Glutamatergic neuron (in vitro differentiated cells): Measurements from ENCODE around the gene GZMH. TPM values are rescaled to one million over a fixed set of nuclear protein-coding genes. Genes with fewer than 3 reads are reported as not detected.

ENCODE experiments used
- DNase-seq: peaks from one replicate; pipeline ENCODE4 v3.0.0; 2022
- H3K27ac Mint-ChIP-seq: one replicate; pipeline ENCODE4 v1.8.0; 2020; ENCODE audit warnings: mild to moderate bottlenecking, mixed read lengths, inconsistent platforms; ENCODE audit not compliant: unreplicated experiment
- H3K27me3 Mint-ChIP-seq: one replicate; pipeline ENCODE4 v1.8.0; 2020; ENCODE audit warnings: mild to moderate bottlenecking, moderate library complexity, mixed read lengths, inconsistent platforms; ENCODE audit not compliant: unreplicated experiment
- H3K36me3 Mint-ChIP-seq: one replicate; pipeline ENCODE4 v1.8.0; 2020; ENCODE audit warnings: mild to moderate bottlenecking, mixed read lengths, inconsistent platforms; ENCODE audit not compliant: unreplicated experiment
- H3K4me1 Mint-ChIP-seq: one replicate; pipeline ENCODE4 v1.8.0; 2020; ENCODE audit warnings: mild to moderate bottlenecking, low read depth, mixed read lengths, inconsistent platforms; ENCODE audit not compliant: unreplicated experiment
- H3K4me3 Mint-ChIP-seq: one replicate; pipeline ENCODE4 v1.8.0; 2020; ENCODE audit warnings: mild to moderate bottlenecking, mixed read lengths, inconsistent platforms; ENCODE audit not compliant: unreplicated experiment
- H3K9me3 Mint-ChIP-seq: one replicate; pipeline ENCODE4 v1.8.0; 2020; ENCODE audit warnings: mild to moderate bottlenecking, moderate library complexity, mixed read lengths, inconsistent platforms; ENCODE audit not compliant: unreplicated experiment
- total RNA-seq: library from RNA; stranded (reverse); fragmentation: NEBNext Ultra II Directional; extraction: Animal tissue kit (Norgen Biotek cat#: 25700); gene quantifications from one replicate; pipeline ENCODE4 v1.2.1, GENCODE V29; 2021; ENCODE audit not compliant: unreplicated experiment
- TF ChIP-seq, protein P1 (sequence below): fragments of 200-600 bp; sonication (generic); IDR thresholded peaks from one replicate; pipeline ENCODE4 v1.5.0; 2021; ENCODE audit not compliant: partially characterized antibody, unreplicated experiment

GZMH gene
- total RNA-seq, 1 donor from 2014 or later = not detected

DNA sequence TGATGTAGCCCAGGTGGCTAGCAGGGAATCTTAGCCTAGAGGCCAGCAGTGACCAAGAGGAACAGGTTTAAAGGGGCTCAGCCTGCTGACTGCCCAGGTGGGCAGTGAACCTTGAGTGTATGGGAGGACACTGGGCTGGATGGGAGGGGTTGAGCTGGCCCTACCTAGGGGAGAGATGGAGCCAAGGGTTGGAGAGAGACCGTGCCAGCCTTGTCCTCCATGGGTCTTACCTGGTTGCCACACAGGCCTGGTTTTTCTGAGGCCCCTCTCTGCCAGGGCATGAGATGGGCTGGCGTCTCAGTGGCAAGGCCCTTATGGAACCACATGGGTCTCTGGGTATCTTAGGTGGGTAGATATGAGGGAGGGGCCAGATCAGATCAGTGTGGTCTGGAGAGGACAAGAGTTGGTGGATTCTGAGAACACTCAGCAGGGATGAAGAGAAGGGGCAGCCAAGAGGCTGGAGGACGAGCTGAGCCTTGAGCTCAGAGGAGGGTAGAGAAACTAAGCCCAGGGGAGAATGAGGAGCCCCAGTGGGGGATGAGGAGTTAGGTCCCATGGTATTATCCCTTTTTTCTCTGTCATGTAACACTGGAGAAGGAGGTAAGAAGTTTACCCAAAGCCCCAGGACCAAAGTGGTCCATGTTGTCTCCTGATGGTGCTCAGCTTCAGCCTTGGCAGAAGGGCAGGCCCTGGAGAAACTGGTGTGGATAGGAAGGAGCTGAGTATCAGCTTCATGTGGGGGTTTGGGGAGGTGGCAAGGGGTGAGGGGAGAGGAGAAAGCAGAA, 20.8 kb upstream of the GZMH start:
- no peak for DNase-seq
- Mint-ChIP-seq H3K9me3 (no peaks in the 10 kb centered on the region), H3K27me3 (peaks cover 3% of the 10 kb centered on the region), H3K4me1 (no peaks in the 10 kb centered on the region), H3K36me3 (no peaks in the 10 kb centered on the region), H3K4me3 (no peak overlapping the region), H3K27ac (no peak overlapping the region)
- TF ChIP-seq, protein P1, sequence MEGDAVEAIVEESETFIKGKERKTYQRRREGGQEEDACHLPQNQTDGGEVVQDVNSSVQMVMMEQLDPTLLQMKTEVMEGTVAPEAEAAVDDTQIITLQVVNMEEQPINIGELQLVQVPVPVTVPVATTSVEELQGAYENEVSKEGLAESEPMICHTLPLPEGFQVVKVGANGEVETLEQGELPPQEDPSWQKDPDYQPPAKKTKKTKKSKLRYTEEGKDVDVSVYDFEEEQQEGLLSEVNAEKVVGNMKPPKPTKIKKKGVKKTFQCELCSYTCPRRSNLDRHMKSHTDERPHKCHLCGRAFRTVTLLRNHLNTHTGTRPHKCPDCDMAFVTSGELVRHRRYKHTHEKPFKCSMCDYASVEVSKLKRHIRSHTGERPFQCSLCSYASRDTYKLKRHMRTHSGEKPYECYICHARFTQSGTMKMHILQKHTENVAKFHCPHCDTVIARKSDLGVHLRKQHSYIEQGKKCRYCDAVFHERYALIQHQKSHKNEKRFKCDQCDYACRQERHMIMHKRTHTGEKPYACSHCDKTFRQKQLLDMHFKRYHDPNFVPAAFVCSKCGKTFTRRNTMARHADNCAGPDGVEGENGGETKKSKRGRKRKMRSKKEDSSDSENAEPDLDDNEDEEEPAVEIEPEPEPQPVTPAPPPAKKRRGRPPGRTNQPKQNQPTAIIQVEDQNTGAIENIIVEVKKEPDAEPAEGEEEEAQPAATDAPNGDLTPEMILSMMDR = no peak

DNA sequence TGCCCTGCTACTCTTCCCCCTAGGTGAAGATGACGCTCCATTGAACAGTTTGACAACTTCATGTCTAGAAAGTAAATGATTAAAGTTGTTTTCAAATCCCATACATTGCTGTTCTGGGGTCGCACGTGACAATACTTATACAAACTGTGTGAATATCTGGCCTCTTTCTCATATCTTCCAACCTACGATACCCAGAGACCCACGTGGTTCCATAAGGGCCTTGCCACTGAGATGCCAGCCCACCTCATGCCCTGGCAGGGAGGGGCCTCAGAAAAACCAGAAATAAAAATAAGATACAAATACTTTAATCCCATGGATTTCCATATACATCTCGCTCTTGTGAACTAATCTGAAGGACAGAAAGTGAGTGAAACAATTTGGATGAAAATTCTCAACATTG, 20.0 kb upstream of the GZMH start:
- TF ChIP-seq, protein P1 = no peak
- H3K27me3 Mint-ChIP-seq = peaks cover 3% of the 10 kb centered on the region
- H3K9me3 Mint-ChIP-seq = no peaks in the 10 kb centered on the region
- H3K4me3 Mint-ChIP-seq = no peak overlapping the region
- no peak overlapping the region for H3K27ac Mint-ChIP-seq
- no peaks in the 10 kb centered on the region for H3K36me3 Mint-ChIP-seq
- no peaks in the 10 kb centered on the region for H3K4me1 Mint-ChIP-seq
- no peak for DNase-seq

DNA sequence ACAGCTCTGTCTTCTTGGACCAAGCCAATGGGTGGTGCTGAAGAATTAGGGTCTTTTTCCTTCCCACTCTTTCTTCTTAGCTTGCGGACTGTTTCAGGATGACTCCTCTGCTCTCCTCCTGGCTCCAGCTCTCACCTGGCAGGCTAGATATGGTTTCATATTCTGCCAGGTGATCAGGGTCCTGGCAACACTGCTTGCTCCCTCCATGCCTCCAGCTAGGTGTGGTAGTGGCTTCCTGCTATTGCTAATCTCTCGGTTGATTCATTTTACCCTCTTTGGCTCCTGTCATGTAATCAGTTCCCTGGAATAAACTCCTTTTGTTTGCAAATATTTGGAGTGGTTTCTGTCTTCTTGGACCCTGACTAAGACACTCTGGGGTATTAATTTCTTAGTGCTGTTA, 4.3 kb upstream of the GZMH start:
- TF ChIP-seq, protein P1 = no peak
- DNase-seq = no peak
- H3K27me3 Mint-ChIP-seq = no peaks in the 10 kb centered on the region
- no peak overlapping the region for H3K4me3 Mint-ChIP-seq
- H3K36me3 Mint-ChIP-seq = no peaks in the 10 kb centered on the region
- H3K27ac Mint-ChIP-seq = no peak overlapping the region
- H3K4me1 Mint-ChIP-seq = no peaks in the 10 kb centered on the region
- H3K9me3 Mint-ChIP-seq = no peaks in the 10 kb centered on the region

DNA sequence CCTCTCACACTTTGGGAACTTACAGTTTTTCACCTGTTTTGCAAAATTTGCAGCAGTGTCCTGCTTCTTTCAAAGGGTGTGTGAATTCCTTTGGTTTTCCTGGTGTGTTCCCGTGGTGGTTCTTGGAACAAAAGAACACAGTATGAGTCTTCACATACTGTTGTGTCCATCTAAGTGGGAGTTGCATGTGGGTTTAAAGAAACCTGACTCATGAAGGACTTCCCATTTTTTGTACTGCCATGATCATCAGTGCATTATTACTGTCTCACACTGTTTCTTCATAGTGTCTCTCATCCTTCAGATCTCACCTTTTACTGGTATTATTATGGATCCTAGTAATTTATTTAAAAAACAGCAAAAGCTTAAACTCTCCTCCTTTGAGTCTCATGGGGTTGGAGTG, 3.8 kb upstream of the GZMH start:
- DNase-seq = no peak
- Mint-ChIP-seq H3K36me3 (no peaks in the 10 kb centered on the region), H3K4me3 (no peak overlapping the region), H3K9me3 (no peaks in the 10 kb centered on the region), H3K27ac (no peak overlapping the region), H3K4me1 (no peaks in the 10 kb centered on the region), H3K27me3 (no peaks in the 10 kb centered on the region)
- TF ChIP-seq, protein P1 = no peak

DNA sequence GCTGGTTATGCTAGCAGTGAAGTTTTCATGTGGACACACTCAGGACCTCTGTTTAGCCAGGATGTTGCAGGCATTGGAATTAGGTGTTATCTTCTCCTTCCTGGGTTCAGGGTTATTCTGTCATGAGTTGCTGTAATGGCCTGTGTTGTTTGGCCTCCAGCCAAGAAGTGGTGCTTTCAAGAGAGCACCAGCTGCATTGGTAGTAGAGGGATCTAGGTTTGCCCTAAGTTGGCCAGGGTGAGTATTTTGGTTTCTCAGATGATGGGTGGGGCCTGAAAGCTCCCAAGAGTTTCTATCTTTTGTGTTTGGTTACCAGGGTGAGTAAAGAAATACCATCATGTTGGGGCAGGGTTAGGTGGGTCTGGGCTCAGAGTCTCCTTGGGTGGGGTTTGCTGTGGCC, 2.7 kb upstream of the GZMH start:
- no peak overlapping the region for H3K4me3 Mint-ChIP-seq
- H3K4me1 Mint-ChIP-seq = peaks cover 3% of the 10 kb centered on the region
- H3K9me3 Mint-ChIP-seq = no peaks in the 10 kb centered on the region
- DNase-seq = no peak
- no peaks in the 10 kb centered on the region for H3K27me3 Mint-ChIP-seq
- no peak overlapping the region for H3K27ac Mint-ChIP-seq
- TF ChIP-seq, protein P1 = no peak
- no peaks in the 10 kb centered on the region for H3K36me3 Mint-ChIP-seq
